TTC549 (cell line): ENCODE results near the gene NAALADL1.

Source experiments
- FAIRE-seq: peaks from 2 replicates; lab custom pipeline; 2012; peaks lifted over from hg19 to GRCh38; lab: Jason Lieb, UNC

The NAALADL1 gene

DNA sequence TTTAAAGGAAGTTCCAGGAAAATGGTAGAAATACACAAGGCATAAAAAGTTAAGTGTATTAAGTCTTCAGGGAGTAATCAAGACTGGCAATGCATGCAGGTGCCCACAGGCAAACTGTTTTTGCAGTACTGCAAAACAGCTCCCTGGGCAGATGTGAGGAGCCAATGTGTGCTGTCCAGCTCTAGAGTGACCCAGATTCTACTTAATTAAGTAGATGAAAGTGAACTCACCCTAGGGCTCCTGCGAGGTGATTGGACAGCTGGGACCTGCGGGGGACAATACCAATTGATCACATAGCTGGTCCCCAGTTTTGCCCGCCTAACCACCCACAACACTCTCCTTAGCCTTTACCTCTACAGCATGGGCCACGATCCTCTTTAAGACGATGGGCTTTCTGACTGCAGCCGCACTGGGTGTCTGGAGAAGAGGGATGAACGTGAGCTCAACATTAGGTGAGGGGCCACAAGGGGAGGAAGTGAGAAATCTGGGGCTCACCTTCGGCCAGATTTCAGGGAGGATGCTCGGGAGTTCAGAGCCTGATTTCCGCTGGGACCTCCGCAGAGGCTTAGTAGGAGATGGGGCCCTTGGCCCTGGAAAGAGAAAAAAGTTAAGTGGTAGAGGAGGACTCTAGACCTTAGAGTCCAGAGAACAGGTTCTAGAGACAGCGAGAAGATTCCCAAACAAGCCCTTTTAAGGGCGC, 24.9 kb upstream of the NAALADL1 start:
- FAIRE-seq: no peak

DNA sequence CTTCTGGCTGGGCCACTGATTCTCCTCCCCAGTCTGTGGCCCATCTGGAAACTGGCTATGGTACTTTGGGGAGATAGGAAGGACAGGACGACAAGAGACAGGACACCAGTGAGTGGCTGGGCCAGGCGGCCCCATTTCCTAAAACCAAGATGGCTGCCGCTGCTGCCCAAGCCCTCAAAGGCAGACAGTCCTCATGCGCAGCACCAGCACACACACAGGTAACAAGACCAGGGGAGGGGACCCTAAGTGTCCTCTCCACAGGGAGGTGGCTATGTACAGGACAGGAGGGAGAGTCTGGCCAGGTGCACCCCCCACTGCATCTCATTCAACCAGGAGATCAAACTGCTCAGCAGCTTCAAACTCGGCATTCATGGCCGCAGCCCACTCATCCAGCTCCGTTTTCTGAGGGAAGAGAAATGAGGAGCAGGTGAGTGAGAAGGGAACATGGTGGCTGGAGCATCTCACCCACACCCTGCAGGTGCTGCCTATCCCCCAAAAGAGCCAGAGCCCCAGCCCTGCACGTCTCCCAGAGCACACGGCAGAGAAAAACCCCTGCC, 20.5 kb upstream of the NAALADL1 start:
- no peak for FAIRE-seq

DNA sequence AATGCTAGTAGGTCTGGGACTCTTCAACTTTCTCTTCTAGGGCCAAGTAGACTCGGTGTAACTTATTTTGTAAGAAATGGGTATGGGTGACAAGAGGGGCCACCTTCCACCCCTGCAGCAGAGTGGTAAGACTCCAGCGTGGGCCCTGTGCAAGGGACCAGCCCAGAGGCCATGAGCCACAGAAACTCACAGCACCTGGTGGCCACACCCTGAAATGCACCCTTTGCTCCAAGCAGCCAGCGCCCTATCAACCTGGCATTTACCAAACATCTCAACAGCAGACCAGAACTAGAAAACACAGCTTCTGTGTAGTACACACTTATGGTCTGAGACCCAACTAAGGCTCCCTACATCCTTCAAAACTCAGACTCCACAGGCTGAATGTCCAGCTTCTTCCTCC, 19.8 kb upstream of the NAALADL1 start:
- no peak for FAIRE-seq

DNA sequence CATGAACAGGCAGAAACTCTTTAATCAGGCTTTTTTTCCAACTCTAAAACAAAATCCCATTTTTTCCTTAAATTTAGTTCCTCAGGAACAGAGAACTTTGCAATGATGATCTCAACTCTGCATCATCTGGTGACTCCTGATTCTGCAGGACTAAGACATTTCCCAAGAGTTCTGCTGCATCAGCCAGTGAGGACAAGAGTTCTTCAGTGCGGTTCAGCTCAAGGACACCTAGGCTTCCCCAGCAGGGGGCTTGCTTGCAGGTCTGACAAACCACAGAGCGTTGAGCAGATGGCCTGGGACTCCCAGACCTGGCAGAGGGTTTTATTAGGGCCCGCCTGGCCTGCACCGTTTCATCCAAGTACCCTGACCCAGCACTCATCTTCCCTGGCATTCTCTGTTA, 19.1 kb upstream of the NAALADL1 start:
- FAIRE-seq: no peak

DNA sequence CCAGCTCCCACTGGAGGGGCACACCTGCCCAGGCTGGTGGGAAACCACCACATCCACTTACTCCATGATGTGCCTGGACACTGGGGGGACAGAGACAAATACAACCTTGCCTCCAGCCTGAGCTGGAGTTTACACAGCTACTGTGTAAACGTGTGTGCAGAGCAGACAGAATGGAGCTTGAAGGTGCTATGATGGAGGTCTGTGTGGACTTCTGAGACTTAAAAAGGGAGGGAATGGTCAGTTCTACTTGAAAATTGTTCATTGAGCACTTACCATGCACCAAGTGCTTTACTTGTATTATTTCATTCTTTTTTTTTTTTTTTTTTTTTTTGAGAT, 14.2 kb upstream of the NAALADL1 start:
- no peak for FAIRE-seq

DNA sequence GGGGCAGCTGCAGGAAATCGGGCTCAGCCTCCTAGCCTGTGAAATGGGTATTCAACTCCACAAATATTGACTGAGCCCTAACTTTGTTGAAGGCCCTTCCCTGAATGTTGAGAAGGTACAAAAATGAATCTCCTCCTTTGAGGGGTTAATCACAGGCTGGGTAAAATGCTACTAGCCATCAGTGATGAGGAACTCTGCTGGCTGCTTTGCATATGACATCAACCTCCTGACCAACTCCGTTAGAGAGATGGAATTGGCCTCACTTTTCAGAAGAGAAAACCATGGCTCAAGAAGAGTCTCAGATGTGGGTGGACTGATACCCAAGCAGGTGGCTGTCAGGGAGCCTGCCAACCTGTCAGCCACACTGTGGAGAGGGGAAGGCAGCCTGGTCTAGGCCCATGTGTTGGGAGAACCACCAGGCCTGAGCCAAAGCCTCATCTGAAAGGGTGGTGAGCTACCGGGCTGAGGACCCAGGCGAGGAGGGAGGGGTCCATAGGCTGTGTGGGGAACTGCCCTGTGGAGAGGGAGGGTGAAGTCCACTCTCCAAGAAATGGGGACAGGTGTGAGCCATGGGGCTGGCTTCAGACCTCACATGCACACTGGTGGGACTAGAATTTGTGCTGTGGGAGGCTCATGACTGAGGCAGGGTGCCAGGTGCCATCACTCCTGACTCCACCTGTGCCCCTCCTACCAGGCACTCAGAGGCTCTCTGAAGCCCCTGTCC, 13.7 kb upstream of the NAALADL1 start:
- FAIRE-seq: no peak

DNA sequence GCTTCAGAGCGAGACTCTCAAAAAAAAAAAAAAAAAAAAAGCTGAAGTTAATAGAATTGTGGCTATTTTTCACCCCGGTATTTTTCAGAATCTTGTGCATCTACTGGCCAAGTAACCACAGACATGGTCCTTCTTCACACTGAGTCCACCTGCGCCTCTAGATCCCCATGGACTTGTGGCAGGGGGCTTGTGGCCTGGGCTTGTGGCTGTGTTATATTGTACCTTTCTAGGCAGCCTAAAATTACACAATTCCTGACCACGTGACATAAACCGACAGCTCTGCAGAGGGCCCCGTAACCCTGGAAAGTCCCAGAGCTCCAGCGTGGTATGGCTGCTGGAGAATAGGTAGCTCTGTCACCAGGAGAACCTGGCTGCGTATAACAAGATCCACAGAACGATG, 10.9 kb upstream of the NAALADL1 start:
- FAIRE-seq: no peak

DNA sequence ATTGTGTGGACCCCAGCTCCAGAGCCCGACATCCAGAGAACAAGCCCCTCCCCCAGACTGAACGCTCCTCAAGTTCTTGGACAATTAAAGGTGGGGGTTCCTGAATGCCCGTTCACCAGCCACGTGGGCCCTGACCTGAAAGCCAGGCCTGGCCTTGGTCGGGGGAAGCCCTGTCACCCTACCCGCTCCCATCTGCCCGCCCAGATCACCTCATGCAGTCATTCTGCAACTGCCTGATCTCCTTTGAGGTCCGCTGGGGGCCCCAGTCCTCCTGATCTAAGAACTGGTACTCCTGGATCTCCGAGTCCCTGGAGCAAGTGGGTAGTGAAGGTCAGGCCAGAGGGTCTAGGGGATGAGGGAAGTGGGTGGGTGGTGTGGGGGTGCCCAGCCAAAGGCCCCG, 9.1 kb upstream of the NAALADL1 start:
- no peak for FAIRE-seq

DNA sequence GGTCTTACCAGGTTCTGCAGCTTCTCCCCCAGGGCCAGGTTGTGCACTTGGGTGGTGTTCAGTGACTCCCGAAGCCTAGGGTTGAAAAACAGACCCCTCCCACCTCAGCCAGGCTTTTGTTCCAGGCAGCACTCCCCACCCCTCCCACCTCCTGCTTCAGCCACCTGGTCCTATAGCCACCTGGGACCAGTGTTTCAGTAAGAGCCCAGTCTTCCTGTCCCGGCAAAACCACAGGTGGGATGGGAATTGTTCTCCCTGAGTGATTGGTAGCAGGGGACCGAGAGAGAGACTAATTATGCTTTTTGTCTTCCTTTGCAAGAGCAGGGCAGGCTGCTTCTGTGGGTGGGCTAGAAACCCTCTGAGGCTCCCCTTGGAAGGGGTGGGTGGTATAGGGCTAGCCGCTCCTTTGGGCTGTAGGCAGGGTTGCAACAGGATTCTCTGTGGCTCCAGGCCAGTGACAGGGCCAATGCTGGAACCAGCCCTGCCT, 8.5 kb upstream of the NAALADL1 start:
- no peak for FAIRE-seq

DNA sequence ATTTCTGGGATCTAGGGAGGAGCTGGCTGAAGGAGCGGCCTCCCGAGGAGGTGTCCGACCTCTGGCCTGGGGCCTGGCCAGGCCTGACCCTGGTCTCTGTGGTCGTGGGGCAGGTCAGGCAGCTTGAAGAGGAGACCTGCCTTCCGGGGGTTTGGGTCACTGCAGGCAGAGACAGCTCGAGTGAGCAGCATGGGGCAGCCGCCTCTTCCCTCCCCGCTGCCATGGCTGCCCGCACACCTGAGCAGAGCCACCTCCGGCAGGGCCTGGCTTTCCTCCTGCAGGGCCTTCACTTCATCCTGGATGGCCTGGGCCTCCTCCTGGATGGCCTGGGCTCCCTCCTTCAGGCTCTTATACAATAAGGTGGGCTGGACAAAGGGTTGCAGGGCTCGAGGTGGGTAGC, 8.0 kb upstream of the NAALADL1 start:
- FAIRE-seq: no peak

DNA sequence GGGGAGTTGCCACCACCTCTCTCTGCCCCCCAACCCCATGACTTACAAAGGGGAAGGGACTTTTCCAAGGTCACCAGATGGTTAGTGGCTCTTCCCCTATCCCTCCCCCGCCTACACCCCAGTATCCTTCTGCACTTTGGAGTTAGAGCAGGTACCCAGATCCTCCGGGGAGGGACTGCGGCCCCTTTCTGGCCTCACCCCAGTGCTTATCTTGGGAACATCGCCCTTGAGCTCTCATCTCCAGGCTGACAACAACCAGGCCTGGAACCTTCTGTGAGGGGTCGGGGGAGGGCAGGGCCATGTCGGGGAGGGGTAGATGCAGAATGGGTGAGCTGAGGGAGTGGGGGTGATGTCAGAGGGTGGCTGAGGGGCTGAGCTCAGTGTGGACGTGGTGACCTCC, 7.5 kb upstream of the NAALADL1 start:
- FAIRE-seq: no peak

DNA sequence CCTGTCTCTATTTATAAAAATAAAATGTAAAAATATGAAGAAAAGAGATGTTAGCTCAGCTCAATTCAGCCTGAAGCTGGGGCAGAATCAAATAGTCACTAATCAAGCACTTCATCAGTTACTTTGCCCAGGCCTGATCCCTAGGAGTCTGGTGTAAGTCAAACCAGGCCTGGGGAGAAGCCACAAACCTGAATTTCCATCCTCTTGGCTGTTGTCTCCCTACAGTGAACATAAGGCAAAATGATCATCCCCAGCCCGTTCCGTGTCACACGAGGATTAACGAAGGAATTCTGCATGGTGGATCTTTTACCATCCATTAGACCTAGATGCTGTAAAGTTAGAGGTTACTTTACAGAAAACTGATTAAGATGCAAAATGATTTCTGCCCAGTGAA, 6.5 kb upstream of the NAALADL1 start:
- FAIRE-seq: no peak

DNA sequence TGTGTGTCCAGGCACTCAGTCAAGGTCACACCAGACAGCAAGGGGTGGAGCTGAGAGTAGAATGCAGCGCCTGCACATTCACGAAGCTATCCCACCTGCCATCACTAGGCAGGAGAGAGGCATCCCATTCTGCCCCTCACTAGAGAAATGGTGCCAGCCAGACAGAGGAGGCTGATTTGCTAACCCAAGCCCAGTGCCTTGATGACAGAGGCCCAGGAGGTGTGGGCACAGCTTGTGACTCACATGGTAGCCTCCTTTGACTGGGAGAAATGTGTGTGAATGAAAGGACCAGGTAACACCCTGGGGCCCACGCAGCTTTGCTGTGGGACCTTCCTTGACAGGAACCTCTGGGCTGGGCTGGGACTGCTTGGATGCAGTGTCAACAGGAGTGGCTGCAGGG, 5.2 kb upstream of the NAALADL1 start:
- no peak for FAIRE-seq

DNA sequence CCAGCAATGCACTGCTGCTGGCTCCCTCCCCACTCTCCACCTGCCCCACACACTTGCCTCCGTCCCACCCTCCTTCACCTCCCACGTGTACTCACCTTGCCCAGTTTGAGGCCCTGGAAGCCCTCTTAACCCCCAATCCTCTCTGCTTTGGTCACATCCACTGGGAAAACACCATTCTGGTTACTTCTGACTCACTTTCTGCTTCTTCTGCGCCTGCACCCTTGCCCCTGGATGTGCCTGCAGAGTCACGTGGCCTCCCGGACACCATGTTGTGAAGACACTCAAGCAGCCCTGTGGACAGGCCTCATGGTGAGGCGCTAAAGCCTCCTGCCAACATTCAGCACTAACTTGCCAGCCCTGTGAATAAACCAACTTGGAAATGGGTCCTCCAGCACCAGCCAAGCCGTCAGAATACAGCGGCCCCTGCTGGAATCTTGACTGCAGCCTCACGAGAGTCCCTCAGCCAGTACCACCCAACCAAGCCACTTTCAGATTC, 2.6 kb upstream of the NAALADL1 start:
- no peak for FAIRE-seq

DNA sequence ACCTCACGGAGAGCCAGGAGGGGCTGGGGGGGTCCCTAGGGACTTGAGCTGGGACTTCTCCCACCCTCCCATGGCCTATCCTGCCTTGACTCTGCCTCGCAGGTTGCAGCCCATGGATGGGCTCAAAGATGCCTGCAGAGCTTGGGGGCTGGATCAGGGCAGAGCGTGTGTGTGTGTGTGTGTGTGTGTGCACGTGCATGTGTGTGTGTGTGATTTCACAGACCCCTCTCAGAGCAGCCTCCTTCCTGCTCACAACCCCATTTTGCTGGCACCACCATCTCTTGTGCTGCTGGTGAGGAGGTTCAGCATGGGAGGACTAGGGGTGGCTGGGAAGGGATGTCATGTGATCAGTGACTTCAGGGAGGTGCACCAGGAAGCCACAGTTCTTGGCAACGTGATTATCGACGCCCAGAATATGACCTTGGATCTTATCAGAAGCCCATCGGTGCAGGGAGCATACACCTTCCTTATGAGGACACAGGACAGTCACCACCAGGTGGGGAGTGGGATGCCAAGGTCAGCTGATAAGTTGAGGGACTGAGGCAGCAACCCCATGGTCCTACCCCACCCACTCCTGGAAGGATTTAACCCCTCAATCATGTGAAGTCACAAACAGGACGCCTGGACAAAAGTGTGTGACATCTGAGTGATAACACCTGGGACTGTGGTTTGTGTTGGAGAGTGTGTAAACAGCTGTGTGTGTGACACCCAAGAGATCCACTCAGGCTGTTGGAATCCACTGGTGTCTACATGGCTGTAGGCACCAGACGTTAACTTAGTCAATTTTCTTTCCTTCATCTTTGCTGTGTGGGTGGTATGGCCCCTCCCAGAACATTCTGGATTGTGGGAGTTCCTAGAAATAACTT, 1.8 kb upstream of the NAALADL1 start:
- no peak for FAIRE-seq

DNA sequence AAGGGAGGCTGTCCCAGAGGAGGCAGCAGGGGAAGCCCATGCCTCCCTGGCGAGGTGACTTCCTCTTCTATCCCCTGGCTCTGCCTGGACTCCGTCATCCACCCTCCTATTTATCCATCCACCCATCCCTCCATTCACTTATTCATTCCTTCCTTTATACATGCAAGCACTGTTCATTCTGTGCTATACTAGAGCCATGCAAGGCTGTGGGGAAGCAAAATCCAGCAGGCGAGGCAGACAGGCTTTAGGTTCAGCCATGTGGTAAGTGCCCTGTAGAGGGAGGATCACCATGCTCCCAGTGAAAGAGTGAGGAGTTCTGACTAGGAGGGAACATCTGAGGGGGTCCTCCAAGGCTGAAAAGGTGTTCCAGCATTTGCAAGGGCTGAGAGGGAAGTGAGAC, 1.2 kb upstream of the NAALADL1 start:
- no peak for FAIRE-seq

DNA sequence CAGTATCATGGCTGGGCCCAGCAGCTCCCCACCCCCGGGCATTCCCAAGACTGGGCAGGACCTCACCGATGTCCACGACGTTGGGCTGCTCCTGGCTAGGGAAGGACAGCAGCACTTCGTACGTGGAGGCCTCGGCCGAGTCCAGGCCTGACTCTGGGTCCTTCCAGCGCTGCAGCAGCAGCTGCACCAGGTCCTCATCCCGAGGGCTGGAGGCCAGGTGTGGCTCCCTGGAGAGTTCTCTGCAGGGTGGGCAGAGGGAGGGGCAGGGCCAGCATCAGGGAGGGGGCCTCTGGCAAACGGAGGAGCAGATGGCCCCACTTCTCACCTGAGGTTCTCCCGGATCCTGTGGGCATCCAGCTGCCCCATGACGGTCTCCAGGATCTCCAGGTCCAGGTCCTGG, 341 bp downstream of the NAALADL1 start:
- no peak for FAIRE-seq

DNA sequence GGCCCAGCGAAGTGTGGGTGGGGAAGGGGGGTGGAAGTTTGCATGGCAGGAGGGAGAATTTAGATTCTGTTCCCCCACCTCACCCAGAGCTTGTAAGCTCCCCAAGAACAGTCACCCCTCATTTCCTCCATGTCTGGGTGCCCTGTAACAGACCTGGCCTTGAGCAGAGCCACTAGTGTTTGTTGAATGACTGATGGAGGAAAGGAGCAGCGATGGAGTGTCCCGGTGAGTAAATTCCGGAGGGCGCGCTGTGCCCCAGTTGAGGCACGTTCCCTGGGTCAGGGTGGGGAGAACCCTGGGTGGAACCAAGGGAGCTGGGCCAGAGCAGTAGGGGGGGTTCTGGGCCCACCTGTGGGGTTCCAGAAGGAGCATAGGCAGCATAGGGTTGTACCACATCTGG, 827 bp downstream of the NAALADL1 start:
- FAIRE-seq: no peak

DNA sequence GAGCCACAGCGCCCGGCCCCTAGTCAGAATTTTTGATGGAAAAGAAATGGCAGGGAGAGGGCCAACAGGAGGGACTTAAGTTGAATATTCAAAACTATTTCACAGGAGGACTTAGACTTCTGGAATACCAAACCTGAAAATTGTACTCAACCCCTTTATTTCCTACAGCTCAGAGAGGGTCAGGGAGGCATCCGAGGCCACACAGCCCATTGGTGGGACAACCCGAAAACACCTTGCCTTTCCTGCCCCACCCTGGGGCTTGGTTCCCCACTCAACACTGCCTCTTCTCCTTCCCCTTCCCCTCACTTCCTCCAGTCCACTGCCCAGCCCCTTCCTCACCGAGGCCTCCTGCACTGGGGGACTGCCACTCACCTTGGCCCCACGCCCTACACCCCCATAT, 1.4 kb downstream of the NAALADL1 start:
- no peak for FAIRE-seq

DNA sequence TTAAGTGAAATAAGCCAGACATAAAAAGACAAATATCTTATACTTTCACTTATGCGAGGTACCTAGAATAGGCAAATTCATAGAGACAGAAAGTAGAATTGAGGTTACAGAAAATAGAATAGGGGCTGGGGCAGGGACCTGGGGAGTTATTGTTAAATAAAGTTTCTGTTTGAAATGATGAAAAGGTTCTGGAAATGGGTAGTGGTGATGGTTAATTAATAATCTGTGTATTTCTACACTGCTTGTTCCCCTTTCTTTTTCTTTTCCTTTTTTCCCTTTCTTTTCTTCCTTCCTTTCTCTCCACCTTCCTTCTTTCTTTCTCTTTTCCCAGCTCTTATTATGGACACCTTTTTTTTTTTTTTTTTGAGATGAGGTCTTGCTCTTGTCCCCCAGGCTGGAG, 2.8 kb downstream of the NAALADL1 start:
- no peak for FAIRE-seq

DNA sequence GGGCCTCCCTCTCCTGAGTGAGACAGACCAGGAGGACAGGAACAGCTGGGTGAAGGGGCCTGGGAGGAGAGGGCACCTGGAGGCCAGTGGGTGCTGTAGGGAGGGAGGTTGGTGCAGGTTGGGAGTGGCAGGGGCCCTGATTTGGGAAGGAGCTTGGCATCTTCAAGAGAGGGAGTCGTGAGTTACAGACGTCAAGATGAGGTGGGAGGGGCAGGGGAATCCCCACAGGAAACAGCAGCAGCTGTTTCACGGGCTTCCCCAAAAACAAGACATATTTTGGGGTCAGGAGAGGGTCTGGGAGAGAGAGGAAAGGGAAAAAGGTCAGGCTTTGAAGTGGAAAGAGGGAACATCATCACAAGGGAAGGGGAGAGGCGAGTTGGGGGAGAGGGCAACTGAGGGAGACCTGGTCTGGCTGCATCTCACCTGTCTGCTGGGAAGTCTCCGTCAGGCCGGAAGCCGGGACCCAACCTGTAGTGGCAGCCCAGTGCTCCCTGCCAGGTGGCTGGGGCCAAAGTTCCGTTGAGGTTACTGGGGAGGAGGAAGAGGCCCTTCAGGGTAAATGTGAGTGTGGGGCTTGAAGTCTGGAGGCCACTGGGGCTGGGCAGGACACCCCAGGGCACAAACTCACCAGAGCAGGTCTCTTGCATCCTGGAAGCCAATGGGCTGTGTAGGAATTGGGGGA, 4.4 kb downstream of the NAALADL1 start:
- no peak for FAIRE-seq

DNA sequence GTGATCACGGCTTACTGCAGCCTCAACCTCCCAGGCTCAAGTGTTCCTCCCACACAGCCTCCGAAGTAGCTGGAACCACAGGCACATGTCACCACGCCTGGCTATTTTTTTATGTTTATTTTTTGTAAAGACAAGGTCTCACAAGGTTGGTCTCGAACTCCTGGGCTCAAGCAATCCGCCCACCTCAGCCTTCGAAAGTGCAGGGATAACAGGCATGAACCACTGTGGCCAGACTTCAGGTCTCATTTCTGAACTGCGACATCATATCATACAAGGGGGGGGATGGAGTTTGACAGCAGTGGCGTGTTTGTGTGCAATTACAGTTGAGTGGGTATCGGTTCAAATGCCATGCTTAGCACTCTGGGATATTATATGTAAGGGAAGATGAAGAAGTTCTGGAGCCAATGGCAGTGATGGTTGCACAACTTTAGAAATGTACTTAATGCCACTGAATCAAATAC, 6.9 kb downstream of the NAALADL1 start:
- FAIRE-seq: no peak
